Osteoblast (primary cell): ENCODE data around the gene PLEKHA7. TPM values are rescaled to one million over a fixed set of nuclear protein-coding genes. Genes with fewer than 3 reads are reported as not detected.
"Not testable (repeated sequence)": the region's sequence is repeated elsewhere in the genome, so short reads cannot be mapped to it uniquely, and the experiment has no call there.

Source experiments
- DNase-seq: peaks from one replicate; pipeline ENCODE4 v3.0.0; 2011; ENCODE audit warnings: low spot score, mixed read lengths; ENCODE audit not compliant: insufficient read length; ENCODE audit errors: missing footprints
- H2AFZ ChIP-seq: 2 replicates; pipeline ENCODE4 v1.6.0; 2011; ENCODE audit warnings: mild to moderate bottlenecking, low read length
- H3K27ac ChIP-seq: 2 replicates; pipeline ENCODE4 v1.5.1; 2011; ENCODE audit warnings: mild to moderate bottlenecking, low read depth, low read length, moderate library complexity
- H3K27me3 ChIP-seq: 2 replicates; pipeline ENCODE4 v1.6.0; 2012; ENCODE audit warnings: mild to moderate bottlenecking, control low read depth, inconsistent platforms, low read length, moderate library complexity; ENCODE audit not compliant: insufficient read depth
- H3K36me3 ChIP-seq: 2 replicates; pipeline ENCODE4 v1.5.1; 2011; ENCODE audit warnings: mild to moderate bottlenecking, low read length, control low read depth, moderate library complexity; ENCODE audit not compliant: insufficient read depth
- H3K4me1 ChIP-seq: 2 replicates; pipeline ENCODE4 v1.5.1; 2011; ENCODE audit warnings: mild to moderate bottlenecking, low read length, control low read depth, moderate library complexity; ENCODE audit not compliant: insufficient read depth
- H3K4me2 ChIP-seq: 2 replicates; pipeline ENCODE4 v1.6.0; 2011; ENCODE audit warnings: mild to moderate bottlenecking, low read length; ENCODE audit not compliant: insufficient read depth
- H3K4me3 ChIP-seq: fragments of 200-600 bp; sonication (generic); 3 replicates; pipeline ENCODE4 v1.5.1; 2012; ENCODE audit warnings: mild to moderate bottlenecking, low read length, inconsistent platforms; ENCODE audit not compliant: insufficient read depth
- H3K79me2 ChIP-seq: 2 replicates; pipeline ENCODE4 v1.6.0; 2012; ENCODE audit warnings: mild to moderate bottlenecking, low read length, control low read depth, inconsistent platforms; ENCODE audit not compliant: insufficient read depth
- H3K9me3 ChIP-seq: 2 replicates; pipeline ENCODE4 v1.5.1; 2011; ENCODE audit warnings: low read depth, low read length, control low read depth
- H4K20me1 ChIP-seq: 2 replicates; pipeline ENCODE4 v1.6.0; 2012; ENCODE audit warnings: mild to moderate bottlenecking, low read length, control low read depth; ENCODE audit not compliant: insufficient read depth
- CTCF ChIP-seq: IDR thresholded peaks from 2 replicates; pipeline ENCODE4 v1.5.1; 2011; ENCODE audit warnings: mild to moderate bottlenecking, low read depth, low read length, moderate library complexity; ENCODE audit errors: extremely low read depth
- total RNA-seq: library from RNA; depleted of rRNA; stranded (reverse); fragments of >200 nt; gene quantifications from 2 replicates; pipeline ENCODE4 v1.2.3, GENCODE V29; 2012

Gene PLEKHA7
- total RNA-seq, 1 donor: 1.1 TPM

GRCh38 chr11:17036666-17037658 lies 22.7 kb upstream of the PLEKHA7 start:
- no peaks in the 10 kb centered on the region for H3K4me1 ChIP-seq
- no peaks in the 10 kb centered on the region for H3K79me2 ChIP-seq
- no peaks in the 10 kb centered on the region for H3K36me3 ChIP-seq
- H4K20me1 ChIP-seq: no peaks in the 10 kb centered on the region
- no peak for TF ChIP-seq CTCF
- H3K4me3 ChIP-seq: no peak overlapping the region
- DNase-seq: no peak
- H2AFZ ChIP-seq: no peak overlapping the region
- H3K4me2 ChIP-seq: no peak overlapping the region
- no peak overlapping the region for H3K27ac ChIP-seq
- no peaks in the 10 kb centered on the region for H3K9me3 ChIP-seq
- H3K27me3 ChIP-seq: no peaks in the 10 kb centered on the region

GRCh38 chr11:17034027-17034426 lies 19.8 kb upstream of the PLEKHA7 start:
- not testable (repeated sequence) for H3K4me2 ChIP-seq, H3K27me3 ChIP-seq, DNase-seq, H3K9me3 ChIP-seq, H3K4me3 ChIP-seq, H2AFZ ChIP-seq, H3K36me3 ChIP-seq, H4K20me1 ChIP-seq, H3K4me1 ChIP-seq, H3K79me2 ChIP-seq, H3K27ac ChIP-seq

- Histone ChIP-seq H3K4me2 (no peak overlapping the region), H4K20me1 (no peaks in the 10 kb centered on the region), H3K79me2 (no peaks in the 10 kb centered on the region), H3K9me3 (no peaks in the 10 kb centered on the region), H3K4me1 (no peaks in the 10 kb centered on the region), H3K27me3 (peaks cover under 1% of the 10 kb centered on the region), H3K36me3 (no peaks in the 10 kb centered on the region), H3K4me3 (no peak overlapping the region), H3K27ac (no peak overlapping the region), H2AFZ (no peak overlapping the region)
- DNase-seq: peak; percentile 68
- TF ChIP-seq CTCF: no peak
These were observed 12.4 kb upstream of the PLEKHA7 start for GRCh38 chr11:17026487-17027082.

- no peak for TF ChIP-seq CTCF
These were observed 10.7 kb upstream of the PLEKHA7 start for GRCh38 chr11:17024924-17025323.

More at GRCh38 chr11:17024924-17025323, 10.7 kb upstream of the PLEKHA7 start:
- Histone ChIP-seq H3K27ac (no peak overlapping the region), H3K9me3 (no peaks in the 10 kb centered on the region), H3K79me2 (no peaks in the 10 kb centered on the region), H3K27me3 (peaks cover 3% of the 10 kb centered on the region), H4K20me1 (no peaks in the 10 kb centered on the region), H2AFZ (no peak overlapping the region), H3K4me2 (no peak overlapping the region), H3K4me3 (no peak overlapping the region), H3K4me1 (no peaks in the 10 kb centered on the region), H3K36me3 (no peaks in the 10 kb centered on the region)
- no peak for DNase-seq
